B cell (primary cell): ENCODE data around the gene ATXN2L. TPM values are rescaled to one million over a fixed set of nuclear protein-coding genes. Genes with fewer than 3 reads are reported as not detected.

Experiments
- ATAC-seq: fragments of 200-7000 bp; cut with Tn5 transposase; one replicate; pipeline ENCODE4 v1.10.0; 2021; ENCODE audit warnings: low read depth, mild to moderate bottlenecking, moderate number of reproducible peaks, moderate library complexity
- CTCF ChIA-PET: fragments of 350-600 bp; sonication (Branson Sonifier 250); formaldehyde crosslinking; loops from one replicate; lab custom pipeline; 2021; ENCODE audit warnings: antibody characterized with exemption, inconsistent platforms; lab: Charles Lee
- POLR2A ChIA-PET: fragments of 350-600 bp; sonication (Branson Sonifier 250); formaldehyde crosslinking; loops from one replicate; lab custom pipeline; 2021; ENCODE audit warnings: antibody characterized with exemption; lab: Charles Lee
- DNase-seq: peaks from one replicate; pipeline ENCODE4 v3.0.0; 2013
- H2AFZ ChIP-seq: 2 replicates; pipeline ENCODE4 v1.6.1; 2012; ENCODE audit warnings: mild to moderate bottlenecking, low read depth, low read length; ENCODE audit not compliant: insufficient read depth, poor library complexity, severe bottlenecking
- H3K27ac ChIP-seq, 2 donors: 1 replicate in 1 of 2; 2 replicates in 1 of 2; pipeline ENCODE4 v1.5.1; 2012 to 2013; ENCODE audit warnings: low read length in 2 of 2, mild to moderate bottlenecking in 2 of 2, moderate library complexity in 1 of 2
- H3K27me3 ChIP-seq, 4 experiments: fragments of 200-600 bp in 1 of 4; sonication (generic) in 1 of 4; replicated peaks in 1 of 4; 1 replicate in 2 of 4; 2 replicates in 2 of 4; pipeline versions ENCODE4 v1.6.1 to v1.7.0; 2013 to 2016; ENCODE audit warnings: low read length in 3 of 4, mild to moderate bottlenecking in 2 of 4, mixed read lengths in 1 of 4, moderate library complexity in 1 of 4; ENCODE audit not compliant: insufficient read depth in 4 of 4, control insufficient read depth in 3 of 4; ENCODE audit errors: control extremely low read depth in 1 of 4
- H3K36me3 ChIP-seq, 2 experiments: replicated peaks in 1 of 2; 1 replicate in 1 of 2; 2 replicates in 1 of 2; pipeline versions ENCODE4 v1.6.1 to v1.7.1; 2013; ENCODE audit warnings: low read length in 1 of 2; ENCODE audit not compliant: insufficient read depth in 2 of 2, control insufficient read depth in 1 of 2; ENCODE audit errors: control extremely low read depth in 1 of 2, extremely low read depth in 1 of 2
- H3K4me1 ChIP-seq, 2 donors: fragments of 200-600 bp in 1 of 2; sonication (generic) in 1 of 2; 1 replicate in 1 of 2; 2 replicates in 1 of 2; pipeline versions ENCODE4 v1.5.1 to v1.6.1; 2013 to 2017; ENCODE audit warnings: low read length in 2 of 2; ENCODE audit not compliant: control insufficient read depth in 2 of 2, insufficient read depth in 2 of 2
- H3K4me2 ChIP-seq: replicated peaks from 2 replicates; pipeline ENCODE3; 2012; ENCODE audit warnings: mild to moderate bottlenecking, low read depth, low read length; ENCODE audit not compliant: poor library complexity, severe bottlenecking
- H3K4me3 ChIP-seq, 5 experiments: fragments of 200-600 bp in 1 of 5; sonication (generic) in 1 of 5; 1 replicate in 3 of 5; 2 replicates in 2 of 5; pipeline versions ENCODE4 v1.5.1 to v1.7.0; 2011 to 2016; ENCODE audit warnings: low read length in 4 of 5, mild to moderate bottlenecking in 4 of 5, low read depth in 2 of 5, control low read depth in 1 of 5, moderate library complexity in 1 of 5; ENCODE audit not compliant: insufficient read depth in 1 of 5; ENCODE audit errors: control extremely low read depth in 1 of 5, extremely low read depth in 1 of 5
- H3K79me2 ChIP-seq: fragments of 200-600 bp; sonication (generic); one replicate; pipeline ENCODE4 v1.6.0; 2016; ENCODE audit warnings: low read length; ENCODE audit not compliant: control insufficient read depth, insufficient read depth
- H3K9ac ChIP-seq: fragments of 200-600 bp; sonication (generic); 2 replicates; pipeline ENCODE4 v1.6.1; 2017; ENCODE audit warnings: mild to moderate bottlenecking, low read length, moderate library complexity
- H3K9me3 ChIP-seq, 3 donors: one replicate each; pipeline versions ENCODE4 v1.6.1 to v1.7.1; 2013; ENCODE audit warnings: low read length in 2 of 3; ENCODE audit not compliant: control insufficient read depth in 2 of 3, insufficient read depth in 1 of 3; ENCODE audit errors: control extremely low read depth in 1 of 3
- H4K20me1 ChIP-seq: 2 replicates; pipeline ENCODE4 v1.6.0; 2012; ENCODE audit warnings: mild to moderate bottlenecking, low read length; ENCODE audit not compliant: insufficient read depth, control insufficient read depth, poor library complexity, severe bottlenecking
- H3K27ac Mint-ChIP-seq: one replicate; pipeline ENCODE4 v1.8.0; 2021; ENCODE audit warnings: mixed read lengths
- H3K27me3 Mint-ChIP-seq: one replicate; pipeline ENCODE4 v1.8.0; 2021; ENCODE audit warnings: mixed read lengths
- H3K4me1 Mint-ChIP-seq: one replicate; pipeline ENCODE4 v1.8.0; 2021; ENCODE audit warnings: mixed read lengths
- H3K4me3 Mint-ChIP-seq: one replicate; pipeline ENCODE4 v1.8.0; 2021; ENCODE audit warnings: mixed read lengths
- H3K9me3 Mint-ChIP-seq: one replicate; pipeline ENCODE4 v1.8.0; 2022; ENCODE audit warnings: mixed read lengths; ENCODE audit not compliant: insufficient read depth
- CTCF ChIP-seq: fragments of 200-600 bp; IDR thresholded peaks from one replicate; pipeline ENCODE4 v1.8.0; 2022; ENCODE audit warnings: antibody characterized with exemption, mild to moderate bottlenecking
- EZH2 ChIP-seq: IDR thresholded peaks from 2 replicates; pipeline ENCODE4 v1.6.1; 2012; ENCODE audit warnings: borderline replicate concordance, low read depth, mild to moderate bottlenecking, moderate library complexity, low read length; ENCODE audit not compliant: insufficient read depth, poor library complexity, severe bottlenecking
- WGBS: methylation state at CpG from one replicate; pipeline ENCODE4 v1.1.5; 2013; ENCODE audit warnings: missing lambda C conversion rate; ENCODE audit not compliant: insufficient coverage; 5-methylcytosine and 5-hydroxymethylcytosine counted together
- intact Hi-C: fragments of 100-400 bp; cut with micrococcal nuclease; formaldehyde crosslinking; loops from one replicate; pipeline ENCODE4 v1.10.0; 2022
- polyA plus RNA-seq: library from polyadenylated mRNA; depleted of rRNA; stranded (reverse); fragments of >200 nt; gene quantifications from 2 replicates; pipeline ENCODE4 v1.2.3, GENCODE V29; 2012
- total RNA-seq, 2 donors: library from RNA; stranded (reverse); fragments of 120-200 nt in 1 of 2; gene quantifications; 1 replicate in 1 of 2; 2 replicates in 1 of 2; pipeline versions ENCODE4 v1.2.3 to v1.2.4, GENCODE V29; 2013 to 2022

ATXN2L gene
- total and polyA plus RNA-seq, 2 donors (not counting 1 experiment from before 2014, with no cell fraction given) = 157 to 289 TPM

GRCh38 chr16:28837672-28838557, 15.1 kb downstream of the ATXN2L start:
- Mint-ChIP-seq H3K27me3 (no peaks in the 10 kb centered on the region), H3K4me3 (no peak overlapping the region), H3K9me3 (no peaks in the 10 kb centered on the region), H3K27ac (no peak overlapping the region), H3K4me1 (no peaks in the 10 kb centered on the region)
- H3K4me1 ChIP-seq = no peaks in the 10 kb centered on the region
- ATAC-seq (no peak), DNase-seq (no peak)
- no peaks in the 10 kb centered on the region for H3K9me3 ChIP-seq
- H3K79me2 ChIP-seq = peaks cover 12% of the 10 kb centered on the region
- no peak overlapping the region for H3K9ac ChIP-seq
- H3K36me3 ChIP-seq = peaks cover 4 to 59% of the 10 kb centered on the region in 2 experiments
- H3K4me3 ChIP-seq = no peak overlapping the region
- no peak overlapping the region for H3K4me2 ChIP-seq
- H4K20me1 ChIP-seq = peaks cover 40% of the 10 kb centered on the region
- TF ChIP-seq CTCF = no peak
- TF ChIP-seq EZH2 = no peak
- WGBS = 92% methylated on average over 5 of the region's 7 CpGs
- no peak overlapping the region for H2AFZ ChIP-seq
- ChIA-PET POLR2A (interaction anchor here (0.7 to 0.9 kb wide), 2 partner anchors 9 to 1075 kb away, joined by 4 to 5 read pairs; partner anchors contain the start of gene TUFM), CTCF (interaction anchor here (1.1 to 1.3 kb wide), 2 partner anchors 106 to 107 kb away, joined by 3 read pairs; no protein-coding TSS in a partner anchor)
- H3K27me3 ChIP-seq = no peaks in the 10 kb centered on the region
- peak overlapping the region in 1 of 2 donors; percentile 31 for H3K27ac ChIP-seq
- intact Hi-C loops = no loop called here

- Histone ChIP-seq H3K9me3 (no peaks in the 10 kb centered on the region), H3K27ac (no peak overlapping the region), H3K4me3 (no peak overlapping the region), H3K4me2 (no peak overlapping the region), H3K36me3 (peaks cover 4 to 59% of the 10 kb centered on the region in 2 experiments), H3K9ac (no peak overlapping the region), H3K27me3 (no peaks in the 10 kb centered on the region), H2AFZ (no peak overlapping the region), H3K79me2 (peaks cover 7% of the 10 kb centered on the region), H4K20me1 (peaks cover 34% of the 10 kb centered on the region), H3K4me1 (no peaks in the 10 kb centered on the region)
- H3K9me3 Mint-ChIP-seq = no peaks in the 10 kb centered on the region
- POLR2A ChIA-PET = interaction anchor here (0.7 to 0.9 kb wide), 2 partner anchors 16 to 1074 kb away, joined by 4 to 7 read pairs; partner anchors contain the start of gene ATXN2L
- CTCF ChIA-PET = interaction anchor here (1.1 to 1.3 kb wide), 2 partner anchors 105 to 107 kb away, joined by 3 read pairs; no protein-coding TSS in a partner anchor
- no peak overlapping the region for H3K27ac Mint-ChIP-seq
- DNase-seq (no peak), ATAC-seq (no peak)
- TF ChIP-seq CTCF = no peak
- no peaks in the 10 kb centered on the region for H3K27me3 Mint-ChIP-seq
- no peak overlapping the region for H3K4me3 Mint-ChIP-seq
- H3K4me1 Mint-ChIP-seq = no peaks in the 10 kb centered on the region
- 100% methylated on average over 1 of the region's 1 CpG for WGBS
- intact Hi-C loops = no loop called here
Observed at GRCh38 chr16:28838558-28838918, 15.7 kb downstream of the ATXN2L start.
